ENCODE measurements around the gene BCAT1. TPM values are rescaled to one million over a fixed set of nuclear protein-coding genes. Genes with fewer than 3 reads are reported as not detected.
"Not testable (repeated sequence)": the region's sequence is repeated elsewhere in the genome, so short reads cannot be mapped to it uniquely, and the experiment has no call there.

BCAT1 gene
- total and polyA plus RNA-seq, 2 donors (not counting 1 experiment from before 2014, with no cell fraction given), result 0.33 to 9.6 TPM

- Histone ChIP-seq H3K9ac (ENCODE audit: low read length) (no peak overlapping the region), H4K20me1 (ENCODE audit: control insufficient read depth, insufficient read depth, low read length, poor library complexity, severe bottlenecking) (no peaks in the 10 kb centered on the region), H2AFZ (ENCODE audit: insufficient read depth, low read depth, low read length, poor library complexity, severe bottlenecking) (no peak overlapping the region), H3K4me3 (ENCODE audit: control extremely low read depth in 1 of 5, extremely low read depth in 1 of 5, insufficient read depth in 1 of 5, low read depth in 2 of 5, low read length in 4 of 5) (no peak overlapping the region), H3K4me1 (ENCODE audit: control insufficient read depth in 2 of 2, insufficient read depth in 2 of 2, low read length in 2 of 2) (no peaks in the 10 kb centered on the region), H3K27ac (ENCODE audit: low read length in 2 of 2) (no peak overlapping the region), H3K79me2 (ENCODE audit: control insufficient read depth, insufficient read depth, low read length) (no peaks in the 10 kb centered on the region), H3K27me3 (replicated peaks in 1 of 4; ENCODE audit: control extremely low read depth in 1 of 4, control insufficient read depth in 3 of 4, insufficient read depth in 4 of 4, low read length in 3 of 4) (no peaks in the 10 kb centered on the region), H3K36me3 (replicated peaks in 1 of 2; ENCODE audit: control extremely low read depth in 1 of 2, control insufficient read depth in 1 of 2, extremely low read depth in 1 of 2, insufficient read depth in 2 of 2, low read length in 1 of 2) (no peaks in the 10 kb centered on the region), H3K4me2 (replicated peaks; ENCODE audit: low read depth, low read length, poor library complexity, severe bottlenecking) (no peak overlapping the region), H3K9me3 (ENCODE audit: control extremely low read depth in 1 of 3, control insufficient read depth in 2 of 3, insufficient read depth in 1 of 3, low read length in 2 of 3) (no peaks in the 10 kb centered on the region)
- no peak for DNase-seq
- CTCF ChIA-PET, result no interaction called here
- peaks cover 6% of the 10 kb centered on the region for H3K4me1 Mint-ChIP-seq
- H3K27ac Mint-ChIP-seq, result no peak overlapping the region
- no peak for ATAC-seq (ENCODE audit: low read depth)
- no peaks in the 10 kb centered on the region for H3K9me3 Mint-ChIP-seq (ENCODE audit: insufficient read depth)
- H3K4me3 Mint-ChIP-seq, result no peak overlapping the region
- intact Hi-C loops (cut with micrococcal nuclease), result no loop called here
- POLR2A ChIA-PET, result no interaction called here
- no peaks in the 10 kb centered on the region for H3K27me3 Mint-ChIP-seq
- no CpG with 5 or more reads among the region's 2 CpGs for WGBS (ENCODE audit: insufficient coverage)
- TF ChIP-seq EZH2 (IDR thresholded peaks at IDR 0.05; ENCODE audit: borderline replicate concordance, insufficient read depth, low read depth, low read length, poor library complexity, severe bottlenecking) (no peak), CTCF (IDR thresholded peaks at IDR 0.05) (no peak)
Measured at GRCh38 chr12:24940157-24940556, 8.7 kb downstream of the BCAT1 start.

GRCh38 chr12:24939551-24939950, 9.3 kb downstream of the BCAT1 start:
- H3K27me3 ChIP-seq (replicated peaks in 1 of 4; ENCODE audit: control extremely low read depth in 1 of 4, control insufficient read depth in 3 of 4, insufficient read depth in 4 of 4, low read length in 3 of 4); DNase-seq; CTCF ChIA-PET; H3K9ac ChIP-seq (ENCODE audit: low read length); H3K4me1 ChIP-seq (ENCODE audit: control insufficient read depth in 2 of 2, insufficient read depth in 2 of 2, low read length in 2 of 2); H3K4me2 ChIP-seq (replicated peaks; ENCODE audit: low read depth, low read length, poor library complexity, severe bottlenecking); intact Hi-C loops (cut with micrococcal nuclease); H3K27ac Mint-ChIP-seq; H3K27me3 Mint-ChIP-seq; H4K20me1 ChIP-seq (ENCODE audit: control insufficient read depth, insufficient read depth, low read length, poor library complexity, severe bottlenecking); H3K4me1 Mint-ChIP-seq; H3K4me3 ChIP-seq (ENCODE audit: control extremely low read depth in 1 of 5, extremely low read depth in 1 of 5, insufficient read depth in 1 of 5, low read depth in 2 of 5, low read length in 4 of 5); H3K9me3 Mint-ChIP-seq (ENCODE audit: insufficient read depth); H3K79me2 ChIP-seq (ENCODE audit: control insufficient read depth, insufficient read depth, low read length); H2AFZ ChIP-seq (ENCODE audit: insufficient read depth, low read depth, low read length, poor library complexity, severe bottlenecking); ATAC-seq (ENCODE audit: low read depth); H3K27ac ChIP-seq (ENCODE audit: low read length in 2 of 2); POLR2A ChIA-PET; H3K36me3 ChIP-seq (replicated peaks in 1 of 2; ENCODE audit: control extremely low read depth in 1 of 2, control insufficient read depth in 1 of 2, extremely low read depth in 1 of 2, insufficient read depth in 2 of 2, low read length in 1 of 2); H3K4me3 Mint-ChIP-seq; H3K9me3 ChIP-seq (ENCODE audit: control extremely low read depth in 1 of 3, control insufficient read depth in 2 of 3, insufficient read depth in 1 of 3, low read length in 2 of 3): not testable (repeated sequence)
- WGBS (ENCODE audit: insufficient coverage), result 100% methylated on average over 1 of the region's 6 CpGs

All from B cell (primary cell).